Activated naive CD4-positive, alpha-beta T cell treated with anti-CD3 and anti-CD28 coated beads for 36 hours (primary cell): ENCODE results near the gene TFE3. TPM values are rescaled to one million over a fixed set of nuclear protein-coding genes. Genes with fewer than 3 reads are reported as not detected.
"Not testable (repeated sequence)": the region's sequence is repeated elsewhere in the genome, so short reads cannot be mapped to it uniquely, and the experiment has no call there.

Experiments
- CTCF ChIA-PET: fragments of 350-600 bp; sonication (Branson Sonifier 250); formaldehyde crosslinking; loops from one replicate; lab custom pipeline; 2021; ENCODE audit warnings: antibody characterized with exemption; lab: Charles Lee
- DNase-seq: peaks from one replicate; pipeline ENCODE4 v3.0.0-alpha.2; 2020
- H3K27ac Mint-ChIP-seq: one replicate; pipeline ENCODE4 v1.8.0; 2021; ENCODE audit warnings: mild to moderate bottlenecking, mixed read lengths
- H3K27me3 Mint-ChIP-seq: one replicate; pipeline ENCODE4 v1.8.0; 2021; ENCODE audit warnings: low read depth, mixed read lengths
- H3K36me3 Mint-ChIP-seq: one replicate; pipeline ENCODE4 v1.8.0; 2021; ENCODE audit warnings: low read depth, mixed read lengths
- H3K4me1 Mint-ChIP-seq: one replicate; pipeline ENCODE4 v1.8.0; 2021; ENCODE audit warnings: low read depth, mixed read lengths
- H3K4me3 Mint-ChIP-seq: one replicate; pipeline ENCODE4 v1.8.0; 2021; ENCODE audit warnings: mild to moderate bottlenecking, moderate library complexity, mixed read lengths
- H3K9me3 Mint-ChIP-seq: one replicate; pipeline ENCODE4 v1.8.0; 2021; ENCODE audit warnings: mixed read lengths
- intact Hi-C: fragments of 100-400 bp; cut with micrococcal nuclease; formaldehyde crosslinking; loops from one replicate; pipeline ENCODE4 v1.15.1; 2023
- total RNA-seq, 2 experiments: library from RNA; stranded (reverse); gene quantifications; one replicate each; pipeline ENCODE4 v1.2.3, GENCODE V29; 2021

The TFE3 gene
- total RNA-seq, 2 experiments from 2014 or later: 34.7 to 35.5 TPM

GRCh38 chrX:48989483-48989882, 53.7 kb downstream of the TFE3 start:
- intact Hi-C loops: no loop called here
- Mint-ChIP-seq H3K36me3 (peaks cover 10% of the 10 kb centered on the region), H3K27ac (no peak overlapping the region), H3K4me3 (no peak overlapping the region), H3K27me3 (no peaks in the 10 kb centered on the region), H3K4me1 (no peaks in the 10 kb centered on the region), H3K9me3 (no peaks in the 10 kb centered on the region)
- no peak for DNase-seq
- CTCF ChIA-PET: no interaction called here

- Mint-ChIP-seq H3K27ac (no peak overlapping the region), H3K27me3 (no peaks in the 10 kb centered on the region), H3K9me3 (no peaks in the 10 kb centered on the region), H3K36me3 (peaks cover 22% of the 10 kb centered on the region), H3K4me3 (no peak overlapping the region), H3K4me1 (no peaks in the 10 kb centered on the region)
- CTCF ChIA-PET: no interaction called here
- intact Hi-C loops: no loop called here
- DNase-seq: no peak
Measured at GRCh38 chrX:48983896-48984295, 59.3 kb downstream of the TFE3 start.

- no peaks in the 10 kb centered on the region for H3K27me3 Mint-ChIP-seq
- no peak overlapping the region for H3K4me3 Mint-ChIP-seq
- no peak overlapping the region for H3K27ac Mint-ChIP-seq
- no peaks in the 10 kb centered on the region for H3K9me3 Mint-ChIP-seq
- CTCF ChIA-PET: no interaction called here
- peaks cover 24% of the 10 kb centered on the region for H3K36me3 Mint-ChIP-seq
- no peaks in the 10 kb centered on the region for H3K4me1 Mint-ChIP-seq
- intact Hi-C loops: no loop called here
- DNase-seq: no peak
Measured at GRCh38 chrX:48983081-48983480, 60.1 kb downstream of the TFE3 start.

GRCh38 chrX:48981178-48981577, 62.0 kb downstream of the TFE3 start:
- DNase-seq: no peak
- H3K9me3 Mint-ChIP-seq: no peaks in the 10 kb centered on the region
- H3K27me3 Mint-ChIP-seq: no peaks in the 10 kb centered on the region
- no peak overlapping the region for H3K27ac Mint-ChIP-seq
- CTCF ChIA-PET: no interaction called here
- H3K4me1 Mint-ChIP-seq: no peaks in the 10 kb centered on the region
- intact Hi-C loops: no loop called here
- H3K4me3 Mint-ChIP-seq: no peak overlapping the region
- peaks cover 29% of the 10 kb centered on the region for H3K36me3 Mint-ChIP-seq

- CTCF ChIA-PET, H3K9me3 Mint-ChIP-seq, H3K4me3 Mint-ChIP-seq, H3K4me1 Mint-ChIP-seq, intact Hi-C loops, DNase-seq, H3K27ac Mint-ChIP-seq, H3K27me3 Mint-ChIP-seq: not testable (repeated sequence)
- H3K36me3 Mint-ChIP-seq: peaks cover 29% of the 10 kb centered on the region
Measured at GRCh38 chrX:48980341-48980740, 62.8 kb downstream of the TFE3 start.

Other genes with a start within 250 kb of the TFE3 start
- gene HDAC6, start 241.3 kb downstream of the TFE3 start, total RNA-seq: 10 to 100 TPM; 91.1 to 99.4 TPM
- not detected for gene ERAS, start 216.8 kb downstream of the TFE3 start, total RNA-seq
- 1 to 10 TPM; 1.7 to 1.9 TPM for gene PCSK1N, start 207.7 kb downstream of the TFE3 start, total RNA-seq
- gene TIMM17B, start 145.6 kb downstream of the TFE3 start, total RNA-seq: 10 to 100 TPM; 88.0 to 94.9 TPM
- gene PQBP1, start 145.4 kb downstream of the TFE3 start, total RNA-seq: 10 to 100 TPM; 86.8 to 94.5 TPM
- 10 to 100 TPM; 23.9 to 26.7 TPM for gene SLC35A2, start 131.7 kb downstream of the TFE3 start, total RNA-seq
- 100 to 1,000 TPM; 634 to 648 TPM for gene PIM2, start 124.3 kb downstream of the TFE3 start, total RNA-seq
- 10 to 100 TPM; 69.1 to 70.5 TPM for gene OTUD5, start 85.8 kb downstream of the TFE3 start, total RNA-seq
- gene KCND1, start 71.5 kb downstream of the TFE3 start, total RNA-seq: 1 to 10 TPM; 2.1 to 2.7 TPM
- gene GRIPAP1, start 41.1 kb downstream of the TFE3 start, total RNA-seq: 10 to 100 TPM; 64.8 to 73.1 TPM
- gene CCDC120, start 15.6 kb upstream of the TFE3 start, total RNA-seq: 1 to 10 TPM; 2.1 to 2.2 TPM
- gene PRAF2, start 30.6 kb upstream of the TFE3 start, total RNA-seq: 10 to 100 TPM; 14.5 to 14.8 TPM
- gene WDR45, start 36.5 kb upstream of the TFE3 start, total RNA-seq: 10 to 100 TPM; 17.9 to 22.5 TPM
- 10 to 100 TPM; 18.6 to 19.9 TPM for gene GPKOW, start 80.4 kb upstream of the TFE3 start, total RNA-seq
- under 1 TPM; 0.25 to 0.26 TPM for gene MAGIX, start 119.4 kb upstream of the TFE3 start, total RNA-seq
- 100 to 1,000 TPM; 143 to 145 TPM for gene PLP2, start 128.5 kb upstream of the TFE3 start, total RNA-seq
- gene PRICKLE3, start 143.0 kb upstream of the TFE3 start, total RNA-seq: 1 to 10 TPM; 9.2 to 9.3 TPM
- 1 to 10 TPM; 2.5 to 2.6 TPM for gene SYP, start 156.8 kb upstream of the TFE3 start, total RNA-seq
- 1 to 10 TPM in 1 of 2 experiments, under 1 TPM in 1; 0.62 to 1.0 TPM for gene CACNA1F, start 190.0 kb upstream of the TFE3 start, total RNA-seq
- 10 to 100 TPM; 16.4 to 18.5 TPM for gene CCDC22, start 192.1 kb upstream of the TFE3 start, total RNA-seq
- gene FOXP3, start 221.4 kb upstream of the TFE3 start, total RNA-seq: 1 to 10 TPM; 7.1 to 7.5 TPM
- gene PPP1R3F, start 226.4 kb upstream of the TFE3 start, total RNA-seq: 1 to 10 TPM; 2.4 to 3.4 TPM